Common myeloid progenitor, CD34-positive (primary cell): ENCODE data around the gene AP1S2.

Experiments used
- CTCF ChIA-PET: fragments of 350-600 bp; sonication (Branson Sonifier 250); formaldehyde crosslinking; loops from one replicate; lab custom pipeline; 2021; ENCODE audit warnings: antibody characterized with exemption; lab: Charles Lee
- POLR2A ChIA-PET: fragments of 350-600 bp; sonication (Branson Sonifier 250); formaldehyde crosslinking; loops from one replicate; lab custom pipeline; 2021; ENCODE audit warnings: antibody characterized with exemption; lab: Charles Lee
- DNase-seq, 3 donors: peaks; one replicate each; pipeline versions ENCODE4 v3.0.0 to v3.0.0-alpha.2; 2013
- H3K27ac ChIP-seq, 2 experiments: 1 replicate in 1 of 2; 2 replicates in 1 of 2; pipeline ENCODE4 v1.7.0; 2013; ENCODE audit warnings: inconsistent platforms in 2 of 2, low read length in 2 of 2, mild to moderate bottlenecking in 2 of 2, low read depth in 1 of 2, moderate library complexity in 1 of 2; ENCODE audit not compliant: severe bottlenecking in 2 of 2, insufficient read depth in 1 of 2, poor library complexity in 1 of 2
- H3K27me3 ChIP-seq, 5 experiments: replicated peaks in 2 of 5; 1 replicate in 3 of 5; 2 replicates in 2 of 5; pipeline versions ENCODE4 v1.6.1 to v1.7.0; 2013; ENCODE audit warnings: low read length in 4 of 5, mild to moderate bottlenecking in 2 of 5, moderate library complexity in 2 of 5, inconsistent platforms in 1 of 5; ENCODE audit not compliant: insufficient read depth in 5 of 5, control insufficient read depth in 4 of 5
- H3K36me3 ChIP-seq, 4 experiments: 1 replicate in 2 of 4; 2 replicates in 2 of 4; pipeline versions ENCODE4 v1.6.1 to v1.7.0; 2013; ENCODE audit warnings: low read length in 3 of 4, control low read depth in 1 of 4, mild to moderate bottlenecking in 1 of 4; ENCODE audit not compliant: control insufficient read depth in 4 of 4, insufficient read depth in 4 of 4
- H3K4me1 ChIP-seq, 4 experiments: 1 replicate in 3 of 4; 2 replicates in 1 of 4; pipeline versions ENCODE4 v1.6.1 to v1.7.1; 2013; ENCODE audit warnings: low read length in 3 of 4, mild to moderate bottlenecking in 3 of 4, control low read depth in 1 of 4, inconsistent platforms in 1 of 4, moderate library complexity in 1 of 4; ENCODE audit not compliant: control insufficient read depth in 4 of 4, insufficient read depth in 4 of 4; ENCODE audit errors: control extremely low read depth in 1 of 4
- H3K4me3 ChIP-seq, 7 experiments: 1 replicate in 4 of 7; 2 replicates in 3 of 7; pipeline versions ENCODE4 v1.5.1 to v1.7.0; 2013; ENCODE audit warnings: mild to moderate bottlenecking in 7 of 7, low read length in 6 of 7, moderate library complexity in 6 of 7, inconsistent platforms in 2 of 7, low read depth in 2 of 7, control low read depth in 1 of 7; ENCODE audit not compliant: insufficient read depth in 4 of 7, control insufficient read depth in 1 of 7; ENCODE audit errors: extremely low read depth in 1 of 7
- H3K9me3 ChIP-seq, 5 experiments: 1 replicate in 4 of 5; 2 replicates in 1 of 5; pipeline versions ENCODE4 v1.6.1 to v1.7.1; 2013; ENCODE audit warnings: low read length in 4 of 5, mild to moderate bottlenecking in 2 of 5, inconsistent platforms in 1 of 5, low read depth in 1 of 5, moderate library complexity in 1 of 5; ENCODE audit not compliant: control insufficient read depth in 4 of 5, insufficient read depth in 2 of 5; ENCODE audit errors: control extremely low read depth in 1 of 5
- WGBS: methylation state at CpG from one replicate; pipeline ENCODE4 v1.1.5; 2013; ENCODE audit not compliant: insufficient coverage; 5-methylcytosine and 5-hydroxymethylcytosine counted together

The AP1S2 gene

GRCh38 chrX:15869695-15870094 is 15.1 kb upstream of the AP1S2 start:
- no peak overlapping the region for H3K4me3 ChIP-seq
- 93% methylated on average over 3 of the region's 4 CpGs for WGBS
- DNase-seq: no peak
- H3K9me3 ChIP-seq: peaks cover 0 to 1% (median 0%) of the 10 kb centered on the region in 5 experiments
- H3K27ac ChIP-seq: no peak overlapping the region
- H3K27me3 ChIP-seq: peaks cover 0 to 20% (median 0%) of the 10 kb centered on the region in 5 experiments
- ChIA-PET CTCF (no interaction called here), POLR2A (no interaction called here)
- no peaks in the 10 kb centered on the region for H3K36me3 ChIP-seq
- H3K4me1 ChIP-seq: no peaks in the 10 kb centered on the region

- no peak overlapping the region for H3K4me3 ChIP-seq
- H3K4me1 ChIP-seq: no peaks in the 10 kb centered on the region
- DNase-seq: no peak
- 81% methylated on average over 3 of the region's 3 CpGs for WGBS
- CTCF ChIA-PET: no interaction called here
- POLR2A ChIA-PET: no interaction called here
- H3K36me3 ChIP-seq: no peaks in the 10 kb centered on the region
- H3K9me3 ChIP-seq: peaks cover 0 to 3% (median 0%) of the 10 kb centered on the region in 5 experiments
- no peak overlapping the region for H3K27ac ChIP-seq
- H3K27me3 ChIP-seq: peaks cover 0 to 33% (median 0%) of the 10 kb centered on the region in 5 experiments
Measured at GRCh38 chrX:15866147-15866546, 11.5 kb upstream of the AP1S2 start.

GRCh38 chrX:15864629-15865028 is 10.0 kb upstream of the AP1S2 start:
- no peak for DNase-seq
- Histone ChIP-seq H3K27me3 (peaks cover 0 to 33% (median 0%) of the 10 kb centered on the region in 5 experiments), H3K9me3 (peaks cover 0 to 5% (median 0%) of the 10 kb centered on the region in 5 experiments), H3K4me3 (no peak overlapping the region), H3K36me3 (no peaks in the 10 kb centered on the region), H3K4me1 (no peaks in the 10 kb centered on the region), H3K27ac (no peak overlapping the region)
- ChIA-PET POLR2A (no interaction called here), CTCF (no interaction called here)

- H3K27me3 ChIP-seq: peaks cover 0 to 37% (median 0%) of the 10 kb centered on the region in 5 experiments
- no peak for DNase-seq
- CTCF ChIA-PET: no interaction called here
- 82% methylated on average over 3 of the region's 3 CpGs for WGBS
- H3K4me1 ChIP-seq: no peaks in the 10 kb centered on the region
- no peaks in the 10 kb centered on the region for H3K36me3 ChIP-seq
- POLR2A ChIA-PET: no interaction called here
- H3K4me3 ChIP-seq: no peak overlapping the region
- peaks cover 0 to 5% (median 0%) of the 10 kb centered on the region in 5 experiments for H3K9me3 ChIP-seq
- no peak overlapping the region for H3K27ac ChIP-seq
Measured at GRCh38 chrX:15864023-15864422, 9.4 kb upstream of the AP1S2 start.

- Histone ChIP-seq H3K36me3 (no peaks in the 10 kb centered on the region), H3K4me1 (peaks cover 3 to 8% (median 5%) of the 10 kb centered on the region in 4 experiments), H3K27me3 (peaks cover 0 to 33% (median 0%) of the 10 kb centered on the region in 5 experiments), H3K4me3 (no peak overlapping the region), H3K9me3 (peaks cover 0 to 5% (median 0%) of the 10 kb centered on the region in 5 experiments), H3K27ac (no peak overlapping the region)
- POLR2A ChIA-PET: no interaction called here
- CTCF ChIA-PET: no interaction called here
- 100% methylated on average over 2 of the region's 3 CpGs for WGBS
- DNase-seq: no peak
Measured at GRCh38 chrX:15860921-15861320, 6.3 kb upstream of the AP1S2 start.

GRCh38 chrX:15858051-15858450 is 3.4 kb upstream of the AP1S2 start:
- H3K4me1 ChIP-seq: peaks cover 11 to 24% (median 19%) of the 10 kb centered on the region in 4 experiments
- ChIA-PET CTCF (no interaction called here), POLR2A (no interaction called here)
- H3K36me3 ChIP-seq: no peaks in the 10 kb centered on the region
- H3K27me3 ChIP-seq: peaks cover 0 to 27% (median 0%) of the 10 kb centered on the region in 5 experiments
- H3K9me3 ChIP-seq: peaks cover 0 to 5% (median 0%) of the 10 kb centered on the region in 5 experiments
- DNase-seq: no peak
- no peak overlapping the region for H3K27ac ChIP-seq
- H3K4me3 ChIP-seq: no peak overlapping the region
- 100% methylated on average over 1 of the region's 1 CpG for WGBS

- Histone ChIP-seq H3K27ac (peak overlapping the region; percentile 76 to 85), H3K27me3 (peaks cover 0 to 24% (median 0%) of the 10 kb centered on the region in 5 experiments), H3K4me1 (peaks cover 11 to 24% (median 19%) of the 10 kb centered on the region in 4 experiments), H3K36me3 (no peaks in the 10 kb centered on the region), H3K4me3 (peak overlapping the region in 5 of 7 experiments; percentile 26 to 84 (median 71)), H3K9me3 (peaks cover 0 to 5% (median 0%) of the 10 kb centered on the region in 5 experiments)
- ChIA-PET CTCF (no interaction called here), POLR2A (no interaction called here)
- no CpG with 5 or more reads among the region's 1 CpG for WGBS
- DNase-seq: no peak
Measured at GRCh38 chrX:15856636-15857035, 2.0 kb upstream of the AP1S2 start.
